Measurements from ENCODE around the gene MMP21. TPM values are rescaled to one million over a fixed set of nuclear protein-coding genes. Genes with fewer than 3 reads are reported as not detected.

Gene MMP21
- total RNA-seq, 4 donors from 2014 or later = 0.22 to 0.59 (median 0.30) TPM; not detected in 1

GRCh38 chr10:125795128-125795527, 19.5 kb upstream of the MMP21 start:
- H3K4me3 ChIP-seq = no peak overlapping the region
- 83 to 87% methylated on average over 1 to 2 of the region's 2 CpGs for WGBS, 2 donors
- no peak for TF ChIP-seq POLR2A (IDR thresholded peaks at IDR 0.05)
- no peak for TF ChIP-seq EP300 (IDR thresholded peaks at IDR 0.05)
- TF ChIP-seq CTCF (IDR thresholded peaks at IDR 0.05) = no peak
- H3K4me1 ChIP-seq = no peaks in the 10 kb centered on the region
- peaks cover 0 to 90% (median 8%) of the 10 kb centered on the region in 3 donors for H3K36me3 ChIP-seq
- H3K27ac ChIP-seq = no peak overlapping the region
- no peaks in the 10 kb centered on the region for H3K9me3 ChIP-seq
- DNase-seq (ENCODE audit: low spot score in 2 of 2) = no peak
- no peaks in the 10 kb centered on the region for H3K27me3 ChIP-seq

- TF ChIP-seq EP300 (IDR thresholded peaks at IDR 0.05) = no peak
- TF ChIP-seq POLR2A (IDR thresholded peaks at IDR 0.05) = no peak
- no peak for TF ChIP-seq CTCF (IDR thresholded peaks at IDR 0.05)
- Histone ChIP-seq H3K36me3 (peaks cover 0 to 90% (median 8%) of the 10 kb centered on the region in 3 donors), H3K27ac (no peak overlapping the region), H3K4me1 (no peaks in the 10 kb centered on the region), H3K27me3 (no peaks in the 10 kb centered on the region), H3K4me3 (no peak overlapping the region), H3K9me3 (no peaks in the 10 kb centered on the region)
- DNase-seq (ENCODE audit: low spot score in 2 of 2) = no peak
- 87 to 90% methylated on average over 14 of the region's 14 CpGs for WGBS, 2 donors
Measured at GRCh38 chr10:125792342-125793300, 17.0 kb upstream of the MMP21 start.

GRCh38 chr10:125788156-125789034, 12.8 kb upstream of the MMP21 start:
- 81 to 88% methylated on average over 17 of the region's 17 CpGs for whole genome bisulfite sequencing, 2 donors
- H3K4me3 ChIP-seq = no peak overlapping the region
- DNase-seq (ENCODE audit: low spot score in 2 of 2) = no peak
- H3K36me3 ChIP-seq = peaks cover 0 to 72% (median 0%) of the 10 kb centered on the region in 3 donors
- H3K9me3 ChIP-seq = no peaks in the 10 kb centered on the region
- TF ChIP-seq POLR2A (IDR thresholded peaks at IDR 0.05) (no peak), EP300 (IDR thresholded peaks at IDR 0.05) (no peak), CTCF (IDR thresholded peaks at IDR 0.05) (no peak)
- no peaks in the 10 kb centered on the region for H3K4me1 ChIP-seq
- H3K27ac ChIP-seq = no peak overlapping the region
- no peaks in the 10 kb centered on the region for H3K27me3 ChIP-seq

- Histone ChIP-seq H3K27me3 (no peaks in the 10 kb centered on the region), H3K4me1 (no peaks in the 10 kb centered on the region), H3K9me3 (no peaks in the 10 kb centered on the region), H3K4me3 (no peak overlapping the region), H3K27ac (no peak overlapping the region), H3K36me3 (peaks cover 0 to 60% (median 0%) of the 10 kb centered on the region in 3 donors)
- WGBS, 2 donors = 83 to 92% methylated on average over 9 of the region's 9 CpGs
- no peak for DNase-seq (ENCODE audit: low spot score in 2 of 2)
- TF ChIP-seq POLR2A (IDR thresholded peaks at IDR 0.05) (no peak), CTCF (IDR thresholded peaks at IDR 0.05) (no peak), EP300 (IDR thresholded peaks at IDR 0.05) (no peak)
Measured at GRCh38 chr10:125785791-125786190, 10.2 kb upstream of the MMP21 start.

All from tibial nerve (tissue), 4 donors.